HFF-Myc (cell line): ENCODE measurements around the gene RUNX2.
A peak's percentile ranks its signal among the peaks of the same experiment; 100 is the strongest.

Experiments
- DNase-seq: peaks from one replicate; pipeline ENCODE4 v3.0.0-alpha.2; 2011; ENCODE audit warnings: low read depth; ENCODE audit errors: extremely low read depth
- H3K4me3 ChIP-seq: replicated peaks from 2 replicates; pipeline ENCODE4 v1.5.1; 2011; ENCODE audit warnings: low read depth, mild to moderate bottlenecking, control low read depth, low read length
- CTCF ChIP-seq: IDR thresholded peaks from 2 replicates; pipeline ENCODE4 v1.5.1; 2012; ENCODE audit warnings: mild to moderate bottlenecking, low read depth, low read length, control low read depth; ENCODE audit errors: missing control alignments

RUNX2 gene

DNA sequence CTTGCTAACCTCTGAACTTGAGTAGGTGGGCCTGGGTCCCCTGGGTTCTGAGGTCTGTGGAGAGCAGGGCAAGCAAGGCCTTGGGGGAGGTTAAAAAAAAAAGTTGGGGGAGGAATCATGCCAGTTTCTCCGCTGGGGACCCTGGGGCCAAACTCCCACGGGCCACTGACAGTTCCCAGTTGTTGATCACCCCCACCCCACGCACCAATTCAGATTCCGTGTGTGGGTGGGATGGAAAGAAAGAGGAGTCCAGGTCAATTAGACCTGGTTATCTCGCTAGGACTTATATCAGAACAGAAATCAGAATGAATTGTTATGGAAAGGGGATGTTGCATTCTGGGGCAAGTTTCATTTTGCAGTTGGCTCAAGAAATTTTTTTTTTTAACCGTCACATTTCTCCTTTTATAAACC lies 96.3 kb downstream of the RUNX2 start:
- peak overlapping the region; percentile 93 for H3K4me3 ChIP-seq
- TF ChIP-seq CTCF, result no peak
- no peak for DNase-seq

DNA sequence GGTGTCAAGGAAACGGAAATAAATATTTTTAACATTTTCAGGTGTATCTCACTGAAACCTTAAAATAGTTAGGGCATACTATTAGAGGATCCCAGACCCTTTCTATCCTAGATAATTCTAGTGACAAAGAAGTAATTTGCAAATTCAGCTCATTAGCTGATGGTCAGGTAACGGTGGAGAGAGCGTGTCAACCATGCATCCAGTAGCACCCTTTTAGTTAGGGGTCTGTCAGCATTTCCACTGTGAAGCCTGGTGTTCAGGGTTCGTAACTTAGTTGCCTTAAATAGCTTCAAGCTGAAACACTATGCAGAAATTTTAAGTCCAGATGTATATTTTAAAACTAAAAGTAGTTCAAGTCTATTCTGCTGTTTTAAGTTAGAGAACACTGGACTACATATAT lies 98.1 kb downstream of the RUNX2 start:
- H3K4me3 ChIP-seq, result no peak overlapping the region
- TF ChIP-seq CTCF, result no peak
- no peak for DNase-seq

GRCh38 chr6:45427726-45428125 lies 99.6 kb downstream of the RUNX2 start:
- no peak overlapping the region for H3K4me3 ChIP-seq
- no peak for DNase-seq
- TF ChIP-seq CTCF, result no peak

- H3K4me3 ChIP-seq, result no peak overlapping the region
- no peak for DNase-seq
- no peak for TF ChIP-seq CTCF
Measured at GRCh38 chr6:45428727-45429126, 100.6 kb downstream of the RUNX2 start.

DNA sequence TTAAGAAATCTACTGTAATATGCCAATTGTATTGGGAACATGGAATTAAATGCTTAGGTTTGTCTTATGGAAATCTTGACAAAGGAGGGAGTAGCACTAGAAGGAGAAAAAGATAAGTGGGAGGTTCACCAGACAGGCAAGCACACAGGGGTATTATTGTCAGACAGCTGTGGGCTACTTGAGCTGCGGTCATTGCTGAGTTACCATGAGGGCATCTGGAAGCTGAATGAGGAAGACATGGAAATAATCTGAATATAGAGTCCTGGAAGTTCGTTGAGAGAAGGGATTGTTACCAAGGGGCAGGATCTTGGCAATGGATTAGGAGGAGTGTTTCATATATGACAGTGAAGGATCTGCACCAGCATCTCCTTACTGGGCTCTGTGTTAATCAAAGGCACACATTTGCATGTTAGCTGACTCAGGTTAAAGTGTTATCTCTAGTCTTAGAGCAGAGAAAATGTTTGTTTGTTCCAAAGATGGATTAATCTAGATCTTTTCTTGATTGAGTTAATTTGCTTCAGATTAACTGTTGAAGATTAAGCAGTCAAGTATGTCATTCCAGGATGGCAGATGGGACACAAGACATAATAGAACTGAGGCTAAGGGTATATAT lies 102.6 kb downstream of the RUNX2 start:
- no peak for DNase-seq
- no peak overlapping the region for H3K4me3 ChIP-seq
- TF ChIP-seq CTCF, result no peak

GRCh38 chr6:45431317-45432065 lies 103.4 kb downstream of the RUNX2 start:
- H3K4me3 ChIP-seq, result no peak overlapping the region
- TF ChIP-seq CTCF, result no peak
- DNase-seq, result no peak
